DMS153 (cell line): Measurements from ENCODE around the gene ALKBH3.

Experiments
- DNase-seq: peaks from one replicate; lab custom pipeline; 2025; lab: John Stamatoyannopoulos, UW

Gene ALKBH3

DNA sequence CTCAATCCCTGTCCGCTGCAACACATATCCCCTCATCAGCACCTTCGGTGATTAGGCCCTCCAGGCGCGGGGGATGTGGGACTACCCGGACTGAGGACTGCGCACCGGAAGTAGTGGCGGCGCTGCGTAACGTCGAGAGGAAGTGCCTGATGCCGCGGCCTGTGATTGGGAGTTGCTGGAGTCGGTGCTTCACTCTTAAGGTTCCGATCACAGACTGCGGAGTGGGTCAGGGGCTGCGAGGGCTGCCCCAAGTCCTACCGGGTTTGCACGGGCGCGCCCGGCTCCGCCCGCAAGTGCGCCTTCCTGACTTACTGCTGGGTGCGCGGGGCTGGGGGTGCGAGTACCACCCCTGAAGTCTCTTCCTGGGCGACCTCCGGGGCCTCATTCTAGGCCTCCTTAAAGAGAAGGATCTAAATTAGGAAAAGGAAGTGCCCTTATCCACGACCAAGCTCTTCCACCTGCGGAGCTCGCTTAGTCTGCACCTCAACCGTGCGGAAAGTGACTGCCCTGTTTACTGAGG lies at the start of gene ALKBH3:
Gene ALKBH3 (plus strand): TSS at position 192 of the 520 bp plus-strand sequence. CDS start 1,822 bp downstream, outside the sequence.
- peak; percentile 75 for DNase-seq

DNA sequence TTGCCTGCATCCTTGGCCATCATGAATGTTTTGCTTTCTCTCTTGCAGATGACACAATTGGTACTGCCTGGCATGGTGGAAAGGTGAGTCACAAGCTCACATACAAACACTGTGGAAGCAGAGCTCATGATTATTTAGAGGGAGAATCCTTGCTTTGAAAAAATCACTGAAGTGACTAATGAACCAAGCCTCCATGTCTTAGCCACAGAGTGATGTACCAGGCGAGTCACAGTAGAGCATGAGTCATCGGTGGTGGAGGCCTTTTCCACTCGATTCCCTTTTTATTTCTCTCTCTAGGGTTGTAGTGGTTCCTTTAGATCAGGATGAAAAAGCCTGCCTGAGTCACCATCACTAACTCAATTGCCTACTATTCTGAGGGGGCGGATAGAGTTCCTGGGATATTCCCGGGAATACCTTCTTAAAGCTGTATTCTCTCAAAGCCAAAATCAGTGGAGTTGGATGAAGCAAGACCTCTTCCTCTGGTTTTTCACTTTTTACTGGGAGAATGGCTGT lies 49.6 kb upstream of the ALKBH3 start:
- peak; percentile 39 for DNase-seq

DNA sequence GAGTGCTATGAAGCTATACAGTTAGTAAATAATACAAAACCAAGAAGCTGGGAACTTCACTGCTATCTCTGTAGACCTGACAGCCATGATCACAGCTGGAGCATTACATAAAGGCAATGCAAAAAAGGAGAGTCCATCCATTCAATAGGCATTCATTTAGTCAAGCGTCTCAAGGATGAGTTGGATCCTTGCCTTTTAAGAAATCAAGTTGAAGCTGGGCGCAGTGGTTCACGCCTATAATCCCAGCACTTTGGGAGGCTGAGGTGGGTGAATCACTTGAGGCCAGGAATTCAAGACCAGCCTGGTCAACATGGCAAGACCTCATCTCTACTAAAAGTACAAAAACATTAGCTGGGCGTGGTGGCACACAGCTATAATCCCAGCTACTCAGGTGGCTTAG lies 48.1 kb upstream of the ALKBH3 start:
- no peak for DNase-seq

DNA sequence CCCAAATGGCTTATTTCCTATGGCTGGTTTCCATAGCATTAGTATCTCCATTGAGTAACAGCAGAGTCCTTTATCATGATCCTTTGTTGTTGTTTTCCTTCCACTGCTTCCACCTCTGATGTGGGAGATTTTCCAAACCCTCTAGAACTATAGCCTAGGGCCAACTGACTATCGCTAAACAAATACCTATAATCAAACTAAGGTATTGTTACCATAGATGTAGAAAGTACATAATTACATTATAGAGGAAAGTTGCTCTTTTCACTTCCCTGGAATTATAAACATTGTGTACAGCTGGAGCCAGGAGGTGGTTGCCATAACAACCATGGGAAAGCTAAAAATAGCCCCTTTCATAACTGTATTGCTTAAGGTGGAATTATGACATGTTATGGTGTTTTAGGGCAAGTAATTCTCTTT lies 47.0 kb upstream of the ALKBH3 start:
- no peak for DNase-seq

DNA sequence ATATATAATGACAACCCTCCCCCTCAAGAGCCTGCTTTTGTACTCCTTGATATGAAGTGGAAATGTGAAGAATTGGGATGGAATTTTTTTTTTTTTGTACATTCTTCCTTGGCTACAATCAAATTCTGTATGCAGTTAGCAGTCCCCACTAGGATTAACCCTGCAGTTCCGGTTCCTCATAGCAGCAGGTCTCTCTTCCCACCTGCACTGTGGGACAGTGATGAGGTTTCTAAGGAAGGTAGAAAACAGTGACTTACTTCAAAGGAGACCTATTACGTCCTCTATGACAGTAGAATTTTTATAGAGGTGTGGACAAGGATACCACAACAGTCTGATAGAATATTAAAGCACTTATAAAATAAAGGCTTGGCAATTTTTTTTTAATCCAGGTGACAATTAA lies 46.3 kb upstream of the ALKBH3 start:
- no peak for DNase-seq

DNA sequence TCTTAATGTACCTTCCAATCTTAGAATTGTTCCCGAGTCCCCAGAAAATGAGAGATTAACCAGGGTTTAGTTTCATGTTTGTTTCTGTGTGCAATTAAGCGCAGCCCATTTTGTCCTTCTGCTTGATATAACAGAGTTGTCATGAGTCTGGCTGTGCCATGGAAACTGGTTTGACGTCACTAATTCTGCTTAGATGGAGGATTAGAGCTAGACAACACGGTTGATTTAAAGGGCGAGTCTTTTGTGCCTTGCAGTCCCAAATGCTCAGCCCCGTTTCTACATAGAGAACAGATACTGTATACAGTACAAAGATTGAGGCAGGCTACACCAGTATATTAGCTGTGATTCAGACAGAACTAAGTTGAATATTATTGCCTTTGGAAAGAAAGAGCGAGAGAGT lies 45.5 kb upstream of the ALKBH3 start:
- no peak for DNase-seq

DNA sequence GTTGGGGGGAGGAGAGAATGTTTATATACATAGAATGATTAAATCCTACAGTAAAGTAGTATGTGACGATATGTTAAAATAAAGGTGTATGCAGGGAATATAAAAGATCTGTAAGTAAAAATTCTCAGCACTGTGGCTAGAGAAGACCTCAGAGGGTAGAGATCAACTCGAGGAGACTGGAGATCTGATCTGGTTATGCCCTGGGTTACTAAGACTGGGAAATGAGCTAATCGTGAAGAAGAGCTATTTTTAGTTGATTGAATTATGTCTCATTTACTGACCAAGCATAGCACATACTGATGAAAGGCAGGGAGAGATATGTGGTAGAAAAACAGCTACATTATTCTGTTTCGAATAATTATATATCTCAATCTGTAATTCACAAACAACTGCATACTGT lies 42.8 kb upstream of the ALKBH3 start:
- DNase-seq = no peak

DNA sequence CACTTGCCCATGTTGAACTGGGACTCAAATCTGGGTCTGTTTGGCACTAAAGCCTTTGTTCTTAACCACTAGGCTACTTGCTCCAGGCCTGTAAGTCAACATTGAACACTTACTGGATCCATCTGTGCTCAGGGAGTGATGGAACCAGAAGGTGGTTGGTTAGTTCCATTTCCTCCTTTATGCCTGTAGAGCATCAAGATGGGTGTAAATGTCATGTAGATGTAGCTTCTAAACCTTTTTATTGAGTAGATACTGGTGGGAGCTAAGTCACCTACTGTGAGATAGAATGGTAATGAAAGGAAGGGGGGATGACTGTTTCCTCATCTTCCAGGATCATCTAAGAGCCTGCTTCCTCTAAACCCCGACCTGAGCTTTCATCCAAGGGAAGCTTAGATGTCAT lies 38.6 kb upstream of the ALKBH3 start:
- no peak for DNase-seq

DNA sequence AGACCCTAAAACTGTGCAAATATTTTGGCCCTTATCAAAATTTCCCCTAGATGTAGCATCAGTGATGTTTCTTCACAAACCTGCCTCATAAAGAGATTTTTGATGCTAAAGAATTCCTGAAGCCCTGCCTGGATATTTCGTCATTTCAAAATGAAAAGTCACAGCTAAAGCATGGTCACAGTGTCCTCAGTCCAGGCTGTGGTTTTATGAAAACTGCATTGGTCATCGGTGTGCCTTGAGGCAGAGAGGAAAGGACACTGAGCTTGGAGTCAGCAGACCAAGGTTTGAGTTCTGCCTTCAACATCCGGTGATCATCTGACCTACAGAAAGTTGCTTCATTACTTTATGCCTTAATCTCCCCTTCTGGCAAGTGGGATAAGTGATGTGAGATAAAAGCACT lies 34.8 kb upstream of the ALKBH3 start:
- no peak for DNase-seq

DNA sequence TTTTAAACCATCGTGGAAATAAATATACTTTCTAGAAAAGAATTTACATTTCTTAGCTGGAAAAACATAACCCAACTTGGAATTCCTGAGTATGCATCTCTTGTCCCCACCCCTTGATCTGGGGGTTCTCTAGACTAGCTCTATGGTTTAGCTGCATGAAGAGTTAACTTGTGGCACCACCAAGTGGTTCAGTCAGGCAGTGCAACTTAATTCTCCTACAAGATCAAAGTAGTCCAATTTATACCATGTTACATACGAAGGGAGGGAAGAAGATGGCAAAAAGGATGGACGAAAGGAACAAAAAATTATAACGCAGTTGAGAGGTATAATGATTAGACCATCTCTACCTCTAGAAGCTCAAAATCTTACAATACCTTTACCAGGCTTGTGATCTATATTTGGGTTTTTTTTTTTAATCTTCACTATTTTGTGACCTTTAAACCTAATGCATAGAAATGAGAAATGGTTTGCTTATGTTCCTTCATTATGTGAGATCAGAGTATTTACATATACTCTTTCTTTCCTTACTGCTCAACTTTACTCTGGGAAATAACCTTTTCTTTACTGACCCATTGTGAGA lies 28.5 kb upstream of the ALKBH3 start:
- DNase-seq = peak; percentile 31

DNA sequence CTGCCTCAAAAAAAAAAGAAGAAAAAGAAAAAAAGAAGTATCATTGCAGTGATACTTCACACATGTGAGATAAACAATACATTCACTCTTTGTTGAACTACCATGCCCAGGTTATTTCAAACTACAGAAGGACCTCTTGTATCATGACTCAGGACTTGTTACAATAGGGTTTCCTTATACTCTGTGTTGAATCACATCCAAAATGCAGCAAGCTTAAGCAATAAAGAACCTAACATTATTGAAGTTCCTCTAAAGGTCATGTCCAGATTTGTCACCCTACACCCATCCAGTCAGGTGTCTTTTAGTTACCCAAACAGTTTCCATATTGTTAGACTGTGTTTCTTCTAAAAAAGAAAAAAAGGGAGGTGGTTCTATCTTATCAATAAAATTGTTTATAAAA lies 26.9 kb upstream of the ALKBH3 start:
- DNase-seq = no peak

DNA sequence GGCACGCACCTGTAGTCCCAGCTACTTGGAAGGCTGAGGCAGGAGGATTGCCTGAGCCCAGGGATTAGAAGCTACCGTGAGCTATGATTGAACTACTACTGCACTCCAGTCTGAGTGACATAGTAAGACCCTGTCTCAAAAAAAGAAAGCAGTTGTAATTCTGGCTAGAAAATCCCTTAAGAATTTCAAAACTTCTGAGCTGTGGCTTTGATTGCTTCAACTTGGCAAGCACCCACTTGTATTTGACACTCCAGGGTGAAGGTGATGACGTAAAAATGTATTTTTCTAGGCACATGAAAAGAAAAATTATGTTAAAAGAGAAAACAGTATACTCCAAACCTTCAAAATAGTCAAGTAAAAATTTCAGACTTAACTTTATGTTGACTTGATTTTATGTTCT lies 23.6 kb upstream of the ALKBH3 start:
- no peak for DNase-seq

DNA sequence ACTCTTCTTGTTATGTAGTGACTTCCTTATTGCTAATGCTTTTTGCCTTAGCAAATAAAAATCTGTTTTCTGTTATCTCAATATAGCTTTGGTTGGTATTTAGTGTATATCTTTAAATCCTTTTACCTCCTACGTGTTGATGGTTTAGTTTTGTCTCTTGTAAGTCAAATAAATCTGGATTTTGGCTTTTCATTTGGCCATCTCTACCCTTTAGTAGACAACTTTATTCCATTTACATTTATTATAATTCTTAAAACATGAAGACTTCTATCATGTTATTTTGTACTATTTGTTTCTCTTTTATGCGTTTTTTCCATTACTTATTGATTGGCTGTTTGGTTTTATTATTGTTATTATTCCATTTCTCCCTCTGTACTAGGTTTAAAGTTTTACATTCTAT lies 19.5 kb upstream of the ALKBH3 start:
- DNase-seq = no peak

DNA sequence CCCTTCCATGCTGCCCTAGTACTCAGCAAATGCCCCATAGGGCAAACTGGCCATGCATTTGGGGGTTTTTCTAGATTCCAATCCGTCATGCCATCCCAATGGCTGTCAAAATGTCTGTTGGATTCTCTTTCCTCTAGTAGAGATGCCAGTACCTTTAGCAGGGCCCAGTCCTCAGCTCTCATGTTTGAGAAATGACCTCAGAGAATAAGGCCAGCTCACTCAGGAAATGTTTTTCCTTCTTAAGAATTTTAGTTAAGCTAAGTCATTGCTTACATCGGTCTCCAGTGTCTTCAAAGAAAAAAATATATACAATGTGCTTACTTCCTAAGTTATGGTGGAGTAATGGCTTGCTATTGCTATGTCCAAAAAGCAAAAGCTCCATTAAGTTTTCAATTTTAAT lies 14.1 kb upstream of the ALKBH3 start:
- DNase-seq = no peak

DNA sequence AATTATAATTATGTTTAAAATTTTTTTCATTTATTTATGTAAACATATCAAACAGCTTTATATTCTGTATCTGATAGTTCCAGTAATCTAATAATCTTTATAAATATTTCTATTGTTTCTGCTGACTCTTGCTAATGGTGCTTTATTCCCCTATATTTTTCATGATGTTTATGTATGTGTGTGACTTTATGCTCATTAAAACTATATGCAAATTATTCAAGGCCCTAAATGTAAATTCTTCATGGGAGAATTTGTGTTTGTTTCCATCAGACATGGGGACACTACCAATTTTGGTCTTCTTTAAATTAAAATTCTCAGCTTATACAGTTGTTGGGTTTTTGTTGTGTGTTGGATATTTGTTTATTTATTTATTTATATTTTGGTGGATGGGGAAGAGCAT lies 13.7 kb upstream of the ALKBH3 start:
- no peak for DNase-seq

DNA sequence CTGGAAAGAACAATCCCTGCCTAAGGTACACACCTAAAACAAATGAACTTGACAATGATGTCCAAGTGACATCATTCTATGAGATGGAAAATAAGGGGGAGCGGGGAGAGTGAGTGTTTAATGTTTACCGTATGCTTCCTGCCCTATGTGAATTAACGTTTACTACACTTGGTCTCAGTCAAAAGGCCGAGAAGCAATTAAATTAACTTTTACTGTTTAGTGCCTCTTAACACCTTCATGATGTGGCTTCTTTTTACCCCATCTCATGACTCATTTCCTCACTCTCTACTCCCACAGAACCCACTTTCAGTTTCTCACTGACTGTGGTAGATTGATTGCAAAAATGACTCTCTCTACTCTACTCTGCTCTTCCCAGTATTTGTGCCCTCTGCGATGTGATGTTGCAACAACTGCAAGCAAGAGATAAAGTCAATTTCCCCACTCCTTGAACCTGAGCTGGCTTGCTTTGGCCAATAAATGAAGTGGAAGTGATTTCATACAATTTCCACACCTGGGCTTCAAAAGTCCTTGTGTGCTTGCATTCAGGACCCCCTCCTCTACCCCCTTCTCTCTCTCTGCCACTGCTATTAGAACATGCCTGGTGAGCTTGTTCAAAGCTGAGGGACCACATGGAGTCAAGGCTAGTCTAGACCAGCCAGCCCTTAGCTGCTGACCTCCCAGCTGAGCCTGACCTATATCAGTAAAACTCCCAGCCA lies 11.6 kb upstream of the ALKBH3 start:
- DNase-seq = peak; percentile 84

DNA sequence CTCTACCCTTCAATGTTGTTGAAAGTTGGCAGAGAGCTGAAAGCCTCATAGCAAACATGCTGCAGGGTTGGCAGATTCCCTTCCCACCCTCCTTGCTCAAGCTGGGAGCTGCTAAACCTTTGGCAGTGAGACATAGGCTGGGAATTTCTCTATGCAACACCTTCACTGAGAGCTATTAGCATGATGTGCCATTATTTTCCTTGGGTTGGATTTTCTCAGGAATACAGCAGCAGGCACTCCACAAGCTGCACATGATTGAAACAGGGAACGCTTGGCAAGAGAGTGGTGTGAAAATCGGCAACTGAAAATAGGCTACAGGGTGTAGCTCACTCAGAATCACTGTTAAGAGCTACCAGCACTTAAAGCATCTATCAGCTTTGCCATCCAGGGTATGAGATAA lies 9.6 kb upstream of the ALKBH3 start:
- no peak for DNase-seq

DNA sequence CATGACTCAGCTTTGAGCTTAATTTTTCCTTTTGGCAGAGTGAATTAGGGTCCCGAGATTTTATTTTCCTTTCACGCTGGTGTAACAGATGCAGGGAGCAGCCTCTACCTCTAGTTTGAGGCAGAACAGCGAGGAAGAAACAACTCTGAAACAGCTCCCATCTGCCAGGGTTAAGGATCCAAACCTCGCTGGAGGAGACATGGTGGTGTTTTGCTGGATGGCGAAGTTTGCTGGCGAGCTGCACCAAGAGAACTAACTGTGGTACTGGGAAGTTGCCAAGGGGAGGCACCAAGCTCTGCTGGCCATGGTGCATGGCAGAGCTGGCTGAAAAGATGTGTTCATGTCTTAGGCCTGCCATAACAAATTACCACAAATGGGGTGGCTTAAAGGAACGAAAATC lies 7.6 kb upstream of the ALKBH3 start:
- DNase-seq = no peak

DNA sequence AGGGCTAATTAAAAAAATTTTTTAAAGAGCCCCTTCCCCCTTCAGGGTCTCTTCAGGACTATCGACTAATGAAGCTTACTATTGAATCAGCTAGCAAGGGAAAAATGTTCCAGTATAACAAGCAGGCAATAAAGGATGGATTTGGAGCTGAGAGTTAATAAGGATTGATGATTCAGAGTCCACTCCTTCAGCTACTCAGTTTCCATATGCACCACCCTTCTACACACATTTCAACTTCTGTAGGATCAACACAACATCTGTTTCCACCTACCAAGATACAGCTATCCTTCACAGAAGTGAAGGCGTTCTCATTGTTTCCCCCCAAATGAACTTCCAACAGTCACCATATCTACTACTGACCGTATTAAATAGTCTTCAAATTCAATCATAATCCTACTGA lies 6.6 kb upstream of the ALKBH3 start:
- DNase-seq = no peak

DNA sequence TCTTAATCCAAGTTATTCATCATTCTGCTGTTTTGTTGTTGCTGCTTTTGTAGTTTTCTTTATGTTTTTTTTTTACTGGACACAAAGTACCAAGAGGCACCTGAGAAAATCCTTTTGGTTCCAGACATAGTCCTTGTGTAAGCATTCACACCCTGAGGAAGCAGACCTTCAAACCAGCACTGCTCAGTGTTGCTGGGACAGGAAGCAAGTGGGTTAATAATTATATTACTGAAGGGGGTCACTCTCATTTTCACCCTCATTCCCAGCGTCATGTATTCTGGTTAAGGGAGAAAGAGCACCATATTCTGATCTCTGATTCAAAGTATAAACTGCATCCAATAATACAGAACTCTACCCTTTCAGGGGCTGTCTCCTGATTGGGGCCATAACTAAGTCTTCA lies 5.9 kb upstream of the ALKBH3 start:
- DNase-seq = no peak

DNA sequence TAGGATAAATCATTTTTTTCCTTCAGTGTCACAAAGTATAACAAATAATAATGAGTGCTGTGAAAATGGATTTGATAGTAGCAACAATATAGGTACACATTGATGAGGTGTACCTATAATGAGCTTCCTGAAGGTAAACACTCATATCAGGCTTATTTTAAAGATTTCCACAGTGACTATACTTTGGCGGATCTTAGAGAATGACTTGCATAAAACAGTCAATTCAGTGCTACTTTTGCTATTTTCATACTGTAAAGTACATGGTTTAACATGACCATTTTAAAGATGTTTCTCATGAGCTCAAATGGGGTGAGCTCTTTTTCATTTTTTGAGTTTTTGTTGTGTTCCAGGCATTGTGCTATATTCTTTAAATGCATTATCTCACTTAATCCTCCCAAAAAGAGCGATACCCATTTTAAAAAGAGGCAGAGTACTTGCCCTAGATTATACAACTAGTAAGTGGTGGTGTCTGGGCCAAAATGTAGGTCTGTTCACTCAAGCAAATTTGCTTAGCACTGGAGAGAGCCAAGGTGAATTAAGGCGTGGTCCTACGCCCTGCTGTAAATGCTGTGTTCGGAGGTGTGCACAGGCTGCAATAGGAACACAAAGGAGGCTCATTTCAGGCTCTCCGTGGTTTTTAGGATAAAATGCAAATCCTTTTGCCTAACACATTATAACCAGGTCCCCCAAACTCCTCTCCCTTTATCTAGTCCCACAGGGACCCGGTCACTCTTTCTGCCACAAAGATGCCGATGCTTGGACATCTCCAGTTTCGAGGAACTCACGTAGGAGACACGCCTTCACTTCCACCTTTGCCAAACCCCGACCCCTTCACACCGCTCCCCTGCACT lies 617 bp upstream of the ALKBH3 start:
- DNase-seq = no peak

DNA sequence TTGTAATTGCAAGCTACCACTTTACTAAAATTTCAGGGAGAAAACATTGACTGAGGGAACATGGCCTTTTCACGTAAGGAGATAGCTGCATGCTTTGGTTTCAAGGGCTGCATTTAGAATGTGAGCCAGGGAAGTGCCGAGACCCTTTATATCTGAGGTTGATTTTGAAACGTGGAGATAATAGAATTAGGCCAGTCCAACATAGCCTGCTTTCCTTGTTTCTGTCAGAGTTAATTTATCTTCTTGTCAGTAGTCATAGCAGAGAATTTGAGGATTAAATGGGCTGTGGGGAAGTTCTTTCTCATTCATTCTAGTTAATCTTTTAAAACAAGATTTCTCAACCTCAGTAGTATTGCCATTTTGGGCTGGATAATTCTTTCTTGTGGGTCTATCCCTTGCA lies 12.2 kb downstream of the ALKBH3 start:
- DNase-seq = no peak

DNA sequence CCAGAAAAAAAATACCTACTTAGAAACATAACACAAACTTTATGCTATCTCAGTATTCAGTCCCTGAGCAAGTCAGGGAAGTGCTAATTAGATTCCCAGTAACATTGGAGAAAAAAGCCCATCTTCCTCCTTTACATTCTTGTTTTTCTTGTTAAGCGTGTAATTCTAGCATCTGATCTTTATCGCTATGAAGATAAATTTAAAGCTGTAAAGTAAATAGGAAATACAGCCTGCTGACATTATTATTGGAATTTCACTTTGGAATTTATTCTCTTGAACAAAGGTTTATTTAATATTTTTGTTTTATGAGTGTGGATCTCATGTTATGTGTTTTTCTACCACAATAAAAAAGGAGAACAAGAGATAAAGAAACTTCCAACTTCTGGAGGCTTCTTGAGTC lies 13.9 kb downstream of the ALKBH3 start:
- no peak for DNase-seq
